HG02610 (cell line): ENCODE data around the gene DHRS3.

Experiments
- ATAC-seq: cut with Tn5 transposase; IDR thresholded peaks from one replicate; pipeline ENCODE4 v1.9.1; 2021; ENCODE audit warnings: mild to moderate bottlenecking, moderate library complexity; ENCODE audit not compliant: unreplicated experiment

Gene DHRS3

DNA sequence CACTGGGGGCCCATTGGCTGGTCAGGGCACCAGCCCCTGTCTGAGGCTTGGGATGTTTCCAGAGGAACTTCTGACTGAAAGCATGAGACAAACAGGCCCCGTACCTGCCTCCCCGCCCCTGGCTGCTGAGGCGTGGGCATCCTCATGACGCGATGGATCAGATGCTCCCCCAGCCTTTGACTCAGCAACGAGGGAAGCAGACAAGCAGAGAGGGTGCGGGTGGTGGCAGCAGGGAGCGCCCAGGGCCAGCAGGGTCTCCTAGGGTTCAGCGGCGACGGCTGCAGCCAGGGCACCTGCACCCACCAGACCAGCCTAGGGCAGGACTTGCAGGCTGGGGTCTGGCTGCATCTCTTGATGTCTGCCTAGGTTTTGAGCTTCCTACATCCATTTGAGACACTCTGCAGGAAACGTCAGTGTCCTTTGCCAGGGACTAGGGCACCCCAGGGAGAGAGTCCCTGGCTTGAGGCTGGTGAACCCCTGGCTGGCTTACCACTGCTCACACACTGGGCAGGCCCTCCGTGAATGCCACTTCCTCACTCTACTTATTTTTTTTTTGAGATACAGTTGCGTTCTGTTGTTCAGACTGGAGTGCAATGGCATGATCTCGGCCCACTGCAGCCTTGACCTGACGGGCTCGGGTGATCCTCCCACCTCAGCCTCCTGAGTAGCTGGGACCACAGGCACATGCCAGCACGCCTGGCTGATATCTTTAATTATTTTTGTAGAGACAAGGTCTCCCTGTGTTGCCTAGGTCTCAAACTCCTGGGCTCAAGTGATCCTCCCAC, 63.3 kb downstream of the DHRS3 start:
- ATAC-seq: no peak

DNA sequence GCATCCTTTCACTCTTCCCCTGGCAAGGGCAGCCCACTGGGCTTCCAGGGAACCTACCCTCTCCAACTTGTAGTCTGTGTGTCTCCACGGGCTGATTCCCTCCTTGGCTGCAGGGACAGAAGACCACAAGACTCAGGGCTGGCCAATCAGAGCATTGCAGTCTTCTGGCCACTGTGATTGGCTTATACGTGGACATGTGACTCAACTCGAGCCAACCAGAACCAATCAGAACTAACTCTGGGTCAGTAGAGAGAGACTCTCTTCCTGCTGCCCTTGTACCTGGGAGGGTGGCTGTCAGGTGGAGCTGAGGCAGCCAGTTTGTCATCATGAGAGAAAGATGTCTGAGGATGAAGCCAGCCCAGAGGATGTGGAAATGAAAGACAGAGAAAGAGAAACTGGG, 64.0 kb downstream of the DHRS3 start:
- ATAC-seq: no peak

DNA sequence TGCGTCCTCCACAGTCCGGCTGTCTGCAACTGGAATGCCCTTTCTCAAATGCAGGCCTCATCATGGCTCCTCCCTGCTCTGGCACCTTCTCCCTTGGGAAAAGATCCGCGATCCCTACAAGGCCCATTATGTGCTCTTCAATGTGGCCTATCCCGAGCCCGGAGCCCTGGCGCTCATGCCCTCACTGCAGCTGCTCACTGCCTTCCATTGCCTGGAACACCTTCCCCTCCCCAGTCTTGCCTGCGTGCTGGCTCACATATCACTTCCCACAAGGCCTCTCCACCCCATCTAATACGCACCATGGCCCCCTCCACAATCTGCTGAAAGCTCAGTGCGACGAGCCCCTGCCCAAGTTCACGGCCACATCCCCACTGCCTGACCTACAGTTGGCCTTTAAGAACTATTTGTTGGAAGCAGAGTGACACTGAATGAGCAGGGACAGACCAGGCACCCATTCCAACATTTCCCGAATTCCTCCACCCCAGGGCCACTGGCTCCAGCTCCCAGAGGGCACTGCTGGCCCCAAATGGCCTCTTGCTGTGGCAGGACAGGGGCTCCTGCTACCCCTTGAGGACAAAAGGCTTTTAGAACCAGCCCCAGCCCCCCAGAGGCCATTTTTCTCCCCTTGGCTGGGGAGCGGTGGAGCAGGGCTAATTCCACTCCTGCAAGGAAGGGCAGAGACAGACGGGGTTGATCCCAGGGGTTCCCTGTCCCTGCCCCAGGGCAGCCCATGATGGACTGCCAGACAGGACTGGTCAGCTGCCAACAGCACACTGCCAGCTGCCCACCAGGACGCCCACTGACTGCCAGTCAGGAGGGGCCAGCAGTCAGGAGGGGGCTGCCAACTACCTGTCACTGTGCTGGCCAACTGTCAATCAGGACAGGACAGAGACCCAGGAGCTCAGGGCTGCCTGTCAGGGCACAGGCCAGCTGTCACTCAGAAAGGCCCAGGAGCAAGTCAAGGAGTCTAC, 64.8 kb downstream of the DHRS3 start:
- ATAC-seq: no peak

DNA sequence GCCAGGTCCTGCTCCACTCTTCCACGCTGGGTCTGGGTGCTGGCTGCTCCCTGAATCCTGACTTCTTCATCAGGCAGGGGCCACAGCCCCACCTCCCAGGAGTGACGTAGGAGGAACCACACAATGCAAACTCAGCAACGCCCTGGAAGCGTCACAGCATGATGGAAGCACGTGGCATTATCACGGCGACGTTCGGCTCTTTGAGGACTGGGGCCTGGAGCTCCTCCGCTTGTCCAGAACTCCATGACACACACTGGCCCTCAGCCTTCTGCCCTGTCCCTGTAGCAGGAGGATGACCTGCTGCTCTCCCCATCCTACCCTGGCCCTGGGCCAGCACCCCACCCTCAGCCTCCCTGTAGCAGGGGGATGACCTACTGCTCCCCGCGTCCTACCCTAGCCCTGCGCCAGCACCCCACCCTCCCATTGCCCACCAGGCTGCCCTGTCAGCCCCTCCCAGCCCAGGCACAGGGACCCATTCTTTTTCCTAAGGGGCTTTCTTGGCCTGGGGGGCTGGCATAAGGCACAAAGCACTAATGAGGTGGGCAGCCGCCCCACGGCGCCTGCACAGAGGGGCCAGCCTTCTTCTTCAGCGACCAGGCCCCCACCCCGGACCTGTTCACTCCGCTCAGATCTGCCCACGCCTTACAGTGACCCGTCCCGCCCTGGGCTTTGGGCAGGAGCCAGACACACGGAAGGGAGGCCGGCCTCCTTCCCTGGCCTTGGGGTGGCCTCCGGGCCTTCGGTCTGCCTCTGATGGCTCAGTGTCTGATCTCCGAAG, 65.7 kb downstream of the DHRS3 start:
- ATAC-seq: no peak

DNA sequence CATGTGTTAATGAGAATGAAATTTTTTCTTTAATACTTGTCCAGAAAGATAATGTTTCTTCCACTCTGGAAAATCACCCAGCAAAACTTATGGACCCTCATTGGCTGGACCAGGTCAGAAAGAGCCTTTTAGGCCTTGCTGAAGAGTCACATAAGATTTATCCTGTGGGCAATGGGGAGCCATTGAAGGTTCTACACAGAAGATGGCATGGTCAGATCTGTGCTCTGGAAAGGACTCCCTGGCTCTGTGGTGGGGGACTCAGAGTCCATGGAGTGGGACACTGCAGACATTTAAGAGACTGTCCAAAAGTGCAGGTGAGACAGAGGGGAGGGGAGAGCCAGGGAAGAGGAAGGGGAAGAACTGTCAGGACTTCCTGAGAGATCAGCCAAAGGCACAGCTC, 66.4 kb downstream of the DHRS3 start:
- ATAC-seq: no peak

DNA sequence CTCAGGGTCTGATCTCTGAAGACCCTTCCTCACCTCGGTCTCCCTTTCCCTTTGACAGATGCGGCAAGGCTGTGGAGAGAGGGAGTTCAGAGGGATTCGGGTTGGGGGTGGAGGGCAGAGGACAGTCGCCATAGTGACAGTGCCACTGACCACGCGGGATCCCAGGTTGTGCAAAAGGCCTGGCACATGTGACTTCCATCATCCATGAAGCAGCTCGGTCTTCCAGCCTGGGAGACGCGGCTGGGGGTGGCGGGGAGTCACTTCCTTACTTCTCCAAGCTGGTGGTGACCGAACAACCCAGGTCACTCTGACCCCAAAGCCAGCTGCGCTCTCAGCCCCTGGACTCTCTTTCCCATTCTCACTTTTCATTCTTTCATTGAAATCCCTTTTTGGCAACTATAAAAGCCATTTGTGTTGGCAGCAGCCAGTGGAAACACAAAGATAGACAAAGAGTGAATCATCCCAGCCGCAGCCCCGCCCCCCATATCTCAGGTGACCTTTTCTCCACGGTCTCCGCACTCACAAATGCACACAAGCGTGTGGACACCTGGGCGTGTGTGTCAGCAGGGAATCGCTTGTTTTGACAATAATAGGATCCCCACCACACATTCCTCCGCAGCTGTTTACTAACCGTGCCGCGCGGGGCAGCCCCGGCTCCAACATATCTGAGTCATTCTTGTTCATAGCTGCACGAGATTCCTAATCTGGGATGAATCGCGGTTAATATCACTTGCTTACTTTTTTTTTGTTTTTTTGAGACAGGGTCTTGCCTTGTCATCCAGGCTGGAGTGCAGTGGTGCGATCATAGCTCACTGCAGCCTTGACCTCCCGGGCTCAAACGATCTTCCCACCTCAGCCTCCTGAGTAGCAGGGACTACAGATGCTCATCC, 68.3 kb downstream of the DHRS3 start:
- ATAC-seq: no peak

DNA sequence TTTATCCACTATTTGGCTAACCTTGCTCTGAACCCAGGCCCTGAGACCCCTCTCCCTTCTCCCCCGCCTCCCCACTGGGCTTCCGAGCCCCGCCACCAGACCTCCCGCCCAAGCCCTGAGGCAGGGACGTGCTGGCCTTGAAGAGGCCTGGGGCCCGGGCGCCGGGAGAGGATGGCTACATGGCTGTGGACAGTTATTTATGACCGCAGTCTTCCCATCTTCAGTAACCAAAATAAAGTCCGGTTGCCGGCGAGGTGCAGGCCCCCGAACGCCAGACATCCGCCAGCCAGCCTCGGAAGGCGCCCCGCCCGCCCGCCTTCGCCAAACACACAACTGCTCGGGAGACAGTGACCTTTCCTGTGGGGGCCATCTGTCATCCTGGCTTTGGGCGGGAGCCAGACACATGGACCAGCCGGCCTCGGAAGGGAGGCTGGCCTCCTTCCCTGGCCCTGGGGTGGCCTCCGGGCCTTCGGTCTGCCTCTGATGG, 69.0 kb downstream of the DHRS3 start:
- no peak for ATAC-seq

DNA sequence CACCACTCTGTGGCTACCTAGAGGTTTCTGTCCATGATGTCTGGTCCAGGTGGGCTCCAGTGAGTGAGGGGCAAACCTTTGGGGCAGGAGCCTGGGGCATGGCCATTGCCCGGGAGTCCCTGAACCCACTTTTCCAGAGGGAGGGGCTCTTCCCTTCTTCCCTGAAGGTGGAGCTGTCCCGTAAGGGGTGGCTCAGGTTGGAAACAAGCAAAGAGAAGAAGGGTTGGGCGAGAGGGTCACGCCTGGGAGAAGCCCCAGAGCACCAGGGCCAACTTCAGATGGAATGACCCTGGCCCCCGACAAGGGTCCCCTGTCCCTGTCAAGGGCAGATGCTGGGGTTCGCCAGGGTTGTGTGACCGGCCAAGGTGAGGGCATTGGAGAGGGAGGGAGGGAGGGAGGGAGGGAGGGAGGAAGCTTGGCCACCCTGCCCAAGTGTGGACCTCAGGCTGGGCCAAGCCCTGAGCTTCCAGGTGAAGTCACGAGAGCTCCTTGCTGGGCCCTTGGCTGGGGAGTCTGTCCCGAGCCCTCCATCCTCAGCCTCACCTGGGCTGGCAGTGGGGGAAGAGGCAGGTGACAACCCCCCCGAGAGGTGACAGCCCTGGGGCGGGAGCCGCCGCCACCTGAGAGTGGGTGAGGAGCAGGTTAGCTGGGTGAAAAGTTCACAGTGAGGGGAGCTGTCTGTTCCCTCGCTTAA, 69.6 kb downstream of the DHRS3 start:
- no peak for ATAC-seq

DNA sequence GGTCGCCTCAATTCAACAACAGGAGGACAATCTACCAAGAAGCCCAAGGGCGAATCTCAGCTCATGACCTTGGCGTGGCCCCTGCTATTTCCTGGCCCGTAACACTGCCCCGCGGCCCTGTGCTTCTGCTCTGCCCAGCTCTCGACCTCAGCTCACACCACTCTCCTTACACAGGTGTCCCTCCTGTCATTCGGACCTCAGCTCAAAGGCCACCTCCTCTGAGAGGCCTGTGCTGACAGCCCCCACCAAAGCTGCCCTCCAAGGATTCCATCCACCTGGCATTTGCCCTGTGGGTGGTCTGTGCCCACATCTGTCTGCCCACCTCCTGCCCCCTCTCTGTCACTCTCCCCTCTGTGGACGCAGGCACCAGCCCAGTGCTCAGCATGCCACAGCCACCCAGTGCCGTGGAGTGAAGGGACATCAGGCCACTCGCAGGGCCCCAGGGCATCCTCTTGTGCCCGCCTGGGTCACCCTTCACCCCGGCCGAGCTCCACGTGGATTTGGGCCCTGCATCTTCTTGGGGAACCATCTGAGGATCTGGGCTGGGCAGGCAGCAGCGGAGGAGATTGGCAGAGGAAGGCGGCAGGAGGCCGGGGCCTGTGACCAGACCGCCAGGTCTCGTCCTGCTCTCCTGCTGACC, 70.3 kb downstream of the DHRS3 start:
- no peak for ATAC-seq

DNA sequence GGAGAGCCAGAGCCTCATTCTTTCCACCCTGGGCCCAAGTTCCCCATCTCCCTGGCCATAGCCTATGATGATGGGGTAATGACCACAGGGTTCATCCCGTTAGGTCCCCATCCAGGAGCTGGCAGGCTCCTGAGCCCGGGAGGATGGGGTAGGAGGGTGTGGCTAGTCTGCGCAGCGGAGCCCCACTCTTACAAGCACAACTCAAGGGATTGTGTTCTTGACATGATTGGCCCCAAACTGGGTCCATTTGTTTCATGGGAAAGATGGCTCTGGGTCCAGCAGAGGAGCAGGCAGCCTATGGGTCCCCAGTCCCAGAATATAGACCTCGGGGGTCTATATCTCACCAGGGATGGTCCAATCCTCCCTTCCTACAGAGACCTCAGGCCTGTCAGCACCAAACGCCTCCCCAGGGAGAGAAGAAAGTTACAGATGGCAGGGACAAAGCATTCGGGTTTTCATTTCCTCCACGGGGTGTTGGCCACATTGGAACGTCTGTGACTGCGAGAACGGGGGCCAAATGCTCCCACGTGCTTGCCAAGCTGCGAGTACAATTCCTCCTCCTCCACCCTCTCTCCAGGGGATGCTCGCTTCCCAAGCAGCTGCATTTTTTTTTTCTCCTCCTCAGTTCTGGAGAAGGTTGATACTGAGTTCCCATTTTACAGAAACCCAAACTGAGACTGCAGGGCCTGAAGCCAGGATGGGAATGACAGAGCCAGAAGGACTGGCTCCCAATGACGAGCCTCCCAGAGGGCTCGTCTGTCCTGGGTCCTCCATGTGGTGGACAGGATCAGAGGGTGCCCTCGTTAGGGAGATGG, 71.0 kb downstream of the DHRS3 start:
- ATAC-seq: no peak

DNA sequence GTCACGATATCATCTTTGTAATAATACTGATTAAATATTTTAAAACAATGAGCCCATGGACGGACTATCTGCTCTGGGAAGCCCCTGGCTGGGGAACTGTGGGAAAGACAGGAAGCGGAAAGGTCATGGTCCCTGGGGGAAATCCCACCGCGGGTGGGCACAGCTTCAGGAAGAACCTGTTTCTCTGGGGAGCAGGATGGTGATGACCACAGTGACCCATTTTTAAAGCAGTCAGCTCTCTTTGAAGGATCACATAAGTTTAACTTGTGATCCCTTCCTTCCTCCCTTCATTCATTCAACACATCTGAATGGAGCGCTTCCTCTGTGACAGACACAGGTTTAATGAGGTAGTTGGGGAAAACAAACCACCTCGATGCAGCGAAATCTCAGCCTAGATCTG, 73.0 kb downstream of the DHRS3 start:
- ATAC-seq: no peak

DNA sequence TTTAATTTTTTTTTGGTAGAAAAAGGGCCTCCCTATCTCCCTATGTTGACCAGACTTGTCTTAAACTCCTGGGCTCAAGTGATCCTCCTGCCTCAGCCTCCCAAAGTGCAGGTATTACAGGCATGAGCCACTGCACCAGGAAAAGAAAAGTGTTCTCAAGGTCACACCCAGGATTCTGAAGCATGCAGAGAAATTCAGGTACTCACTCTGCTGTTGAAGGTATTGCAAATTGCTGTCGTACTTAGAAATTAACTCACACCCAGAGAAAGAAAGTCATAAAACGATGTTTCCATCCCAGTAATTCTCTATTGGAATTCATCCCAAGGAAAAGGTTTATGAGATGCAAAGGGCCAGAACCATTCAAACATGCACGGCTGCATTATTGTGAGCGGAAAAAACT, 73.7 kb downstream of the DHRS3 start:
- ATAC-seq: no peak

DNA sequence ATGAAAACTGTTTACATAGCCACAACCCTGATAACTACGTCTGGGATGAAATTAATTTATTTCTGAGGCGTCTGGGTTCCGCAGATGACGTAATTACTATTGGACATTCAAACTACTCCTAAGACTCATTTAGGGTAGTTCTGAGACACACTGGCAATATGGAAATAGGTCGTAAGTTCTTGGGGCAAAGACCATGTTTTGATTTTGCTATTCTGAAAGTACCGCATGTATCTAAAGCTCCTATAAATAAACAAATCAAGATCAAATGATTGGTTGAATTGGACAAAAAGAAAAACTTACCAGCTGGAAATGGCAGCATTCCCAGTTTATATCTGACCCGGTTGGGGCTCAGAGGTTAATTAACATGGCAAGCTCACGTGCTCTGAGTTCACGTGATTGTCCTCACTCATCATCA, 74.3 kb downstream of the DHRS3 start:
- ATAC-seq: no peak

DNA sequence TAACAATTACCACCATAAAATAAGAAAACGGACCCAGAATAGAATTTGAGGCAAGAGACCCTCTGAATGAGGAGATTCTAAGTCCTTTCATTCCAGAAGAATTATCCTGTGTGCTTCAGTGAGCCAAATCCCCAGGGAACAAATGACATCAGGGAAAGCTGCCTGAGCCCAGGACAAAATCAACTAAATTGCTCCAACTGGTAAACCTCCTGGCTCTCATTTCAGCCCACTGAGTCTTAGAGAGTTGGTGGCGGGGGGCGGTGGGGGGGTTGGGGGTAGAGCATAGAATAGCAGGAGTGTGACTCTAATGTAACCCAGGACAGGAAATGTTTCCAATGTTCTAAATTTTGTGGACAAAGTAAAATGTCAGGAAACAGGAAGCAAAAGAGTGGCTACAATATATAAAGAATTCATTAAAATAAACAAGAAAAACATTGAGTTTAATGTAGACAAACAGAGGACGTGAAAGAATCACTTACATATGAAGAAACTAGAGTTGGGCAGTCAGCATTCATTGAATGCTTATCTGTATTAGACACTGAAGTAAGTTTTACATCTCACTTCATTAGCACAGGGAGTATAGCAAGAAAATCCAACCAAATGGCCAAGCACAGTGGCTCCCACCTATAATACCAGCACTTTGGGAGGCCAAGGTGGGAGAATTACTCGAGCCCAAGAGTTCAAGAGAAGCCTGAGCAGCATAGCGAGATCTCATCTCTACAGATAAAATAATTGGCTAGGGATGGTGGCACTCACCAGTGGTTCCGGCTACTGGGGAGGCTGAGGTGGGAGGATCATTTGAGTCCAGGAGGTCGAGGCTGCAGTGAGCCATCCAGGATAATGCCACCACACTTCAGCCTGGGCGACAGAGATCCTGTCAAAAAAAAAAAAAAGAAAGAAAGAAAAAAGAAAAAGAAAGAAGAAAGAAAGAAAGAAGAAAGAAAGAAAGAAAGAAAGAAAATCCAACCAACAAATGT, 75.1 kb downstream of the DHRS3 start:
- ATAC-seq: no peak

DNA sequence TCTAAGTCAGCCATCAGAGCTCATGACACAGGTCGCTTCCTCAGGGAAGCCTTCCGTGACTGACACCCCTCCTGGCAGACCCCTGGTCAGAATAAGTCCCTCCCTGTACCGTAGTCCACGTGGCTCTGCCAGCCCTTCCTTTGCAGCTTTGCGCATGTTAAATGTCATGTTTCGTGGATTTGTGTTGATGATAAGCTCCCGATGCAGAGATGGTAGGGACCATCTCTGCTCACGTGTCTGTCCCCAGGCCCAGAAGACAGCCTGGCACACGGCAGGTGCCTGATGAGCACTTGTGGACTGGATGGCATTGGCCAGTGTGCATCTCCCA, 75.9 kb downstream of the DHRS3 start:
- no peak for ATAC-seq

DNA sequence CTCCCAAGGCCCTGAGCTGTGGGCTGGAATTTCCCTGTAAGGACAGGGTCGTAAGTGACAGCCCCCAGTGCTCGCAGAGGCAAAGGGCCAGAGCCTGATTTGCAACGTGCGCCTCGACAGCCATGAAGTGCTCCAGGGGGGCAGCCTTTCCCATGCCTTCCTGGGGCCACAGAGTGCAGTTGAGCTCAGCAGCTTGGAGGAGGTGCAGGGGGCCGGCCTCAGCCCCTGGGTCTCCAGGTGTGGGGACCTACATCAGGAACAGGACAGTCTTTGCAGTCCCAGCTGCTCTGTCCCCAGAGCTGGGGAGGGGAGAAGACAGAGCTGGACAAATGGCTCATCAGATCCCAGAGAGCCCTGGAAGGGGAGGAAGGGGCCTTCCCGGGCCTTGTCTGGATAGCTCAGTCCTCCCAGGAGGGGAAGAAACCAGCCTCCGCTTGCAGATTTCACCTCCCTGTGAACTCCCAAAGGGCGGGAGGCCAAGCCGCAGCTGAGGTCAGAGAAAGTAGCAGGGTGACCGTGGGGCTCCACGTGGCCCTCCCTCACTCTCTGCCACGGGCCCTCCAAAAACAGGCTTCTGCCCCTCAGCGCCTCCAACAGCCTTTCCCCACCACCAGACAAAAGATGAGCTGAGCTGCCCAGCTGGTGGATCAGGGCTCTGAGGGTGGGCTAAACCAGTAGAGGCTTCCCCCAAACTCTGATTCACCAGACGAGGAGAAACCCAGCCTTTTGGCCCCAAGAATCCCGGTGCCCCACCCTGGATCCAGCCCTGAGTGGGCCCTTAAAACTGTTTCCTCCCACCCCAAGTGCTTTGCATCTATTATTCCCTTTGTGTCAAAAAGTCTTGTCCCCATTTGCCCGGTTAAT, 76.5 kb downstream of the DHRS3 start:
- no peak for ATAC-seq
